Naive thymus-derived CD4-positive, alpha-beta T cell (primary cell): ENCODE data around the gene ZNF532. TPM values are rescaled to one million over a fixed set of nuclear protein-coding genes. Genes with fewer than 3 reads are reported as not detected.

Source experiments
- ATAC-seq: fragments of 150-1000 bp; cut with Tn5 transposase; 2 replicates; pipeline ENCODE4 v1.10.0; 2021; ENCODE audit warnings: mild to moderate bottlenecking, moderate library complexity
- CTCF ChIA-PET: fragments of 350-600 bp; sonication (Branson Sonifier 250); formaldehyde crosslinking; loops from one replicate; lab custom pipeline; 2021; ENCODE audit warnings: antibody characterized with exemption; lab: Charles Lee
- POLR2A ChIA-PET: fragments of 350-600 bp; sonication (Branson Sonifier 250); formaldehyde crosslinking; loops from one replicate; lab custom pipeline; 2021; ENCODE audit warnings: antibody characterized with exemption, inconsistent platforms; lab: Charles Lee
- DNase-seq, 9 donors: peaks; one replicate each; pipeline versions ENCODE4 v3.0.0 to v3.0.0-alpha.2; 2020 to 2022; ENCODE audit warnings: mixed read lengths in 1 of 9
- H3K27ac ChIP-seq: one replicate; pipeline ENCODE4 v1.7.0; 2013; ENCODE audit warnings: mild to moderate bottlenecking, low read depth, low read length, moderate library complexity
- H3K27me3 ChIP-seq, 2 donors: one replicate each; pipeline ENCODE4 v1.7.0; 2013; ENCODE audit warnings: low read length in 2 of 2, mild to moderate bottlenecking in 2 of 2, moderate library complexity in 2 of 2; ENCODE audit not compliant: control insufficient read depth in 2 of 2, insufficient read depth in 2 of 2
- H3K36me3 ChIP-seq, 3 experiments: 1 replicate in 2 of 3; 2 replicates in 1 of 3; pipeline ENCODE4 v1.7.0; 2013; ENCODE audit warnings: low read length in 3 of 3, mild to moderate bottlenecking in 3 of 3, moderate library complexity in 1 of 3; ENCODE audit not compliant: insufficient read depth in 3 of 3, control insufficient read depth in 2 of 3
- H3K4me1 ChIP-seq, 2 donors: one replicate each; pipeline ENCODE4 v1.7.0; 2013; ENCODE audit warnings: low read length in 2 of 2, mild to moderate bottlenecking in 2 of 2, moderate library complexity in 1 of 2; ENCODE audit not compliant: control insufficient read depth in 2 of 2, insufficient read depth in 2 of 2
- H3K4me3 ChIP-seq: 2 replicates; pipeline ENCODE4 v1.7.0; 2013; ENCODE audit warnings: mild to moderate bottlenecking, low read length
- H3K9me3 ChIP-seq, 3 experiments: 1 replicate in 2 of 3; 2 replicates in 1 of 3; pipeline ENCODE4 v1.7.0; 2013; ENCODE audit warnings: low read length in 3 of 3; ENCODE audit not compliant: control insufficient read depth in 2 of 3
- H3K27ac Mint-ChIP-seq, 9 donors: one replicate each; pipeline ENCODE4 v1.8.0; 2020 to 2022; ENCODE audit warnings: mixed read lengths in 9 of 9, mild to moderate bottlenecking in 8 of 9, moderate library complexity in 5 of 9, inconsistent platforms in 2 of 9
- H3K27me3 Mint-ChIP-seq, 5 donors: one replicate each; pipeline ENCODE4 v1.8.0; 2021 to 2022; ENCODE audit warnings: mixed read lengths in 5 of 5, mild to moderate bottlenecking in 1 of 5
- H3K36me3 Mint-ChIP-seq, 5 donors: one replicate each; pipeline ENCODE4 v1.8.0; 2020 to 2022; ENCODE audit warnings: mixed read lengths in 5 of 5, mild to moderate bottlenecking in 3 of 5, inconsistent platforms in 1 of 5
- H3K4me1 Mint-ChIP-seq, 7 donors: one replicate each; pipeline ENCODE4 v1.8.0; 2020 to 2022; ENCODE audit warnings: mixed read lengths in 7 of 7, mild to moderate bottlenecking in 3 of 7, inconsistent platforms in 1 of 7
- H3K4me3 Mint-ChIP-seq, 10 donors: one replicate each; pipeline ENCODE4 v1.8.0; 2020 to 2022; ENCODE audit warnings: mild to moderate bottlenecking in 10 of 10, mixed read lengths in 10 of 10, moderate library complexity in 6 of 10, inconsistent platforms in 2 of 10
- H3K9me3 Mint-ChIP-seq, 11 donors: one replicate each; pipeline ENCODE4 v1.8.0; 2020 to 2022; ENCODE audit warnings: mixed read lengths in 11 of 11, mild to moderate bottlenecking in 4 of 11, inconsistent platforms in 1 of 11, moderate library complexity in 1 of 11
- intact Hi-C, 2 donors: fragments of 100-400 bp; cut with micrococcal nuclease; formaldehyde crosslinking; loops; one replicate each; pipeline ENCODE4 v1.15.1; 2023
- polyA plus RNA-seq, 2 donors: library from polyadenylated mRNA; unstranded; fragments of 300-500 nt; fragmentation: Illumina TruSeq; gene quantifications; one replicate each; pipeline ENCODE4 v1.2.3, GENCODE V29; 2021
- total RNA-seq, 6 experiments: library from RNA in 5 of 6; stranded (reverse) in 5 of 6; gene quantifications; 1 replicate in 5 of 6; 2 replicates in 1 of 6; pipeline ENCODE4 v1.2.3 and lab custom pipeline; 2021 to 2026

ZNF532 gene
- total and polyA plus RNA-seq, 7 experiments from 2014 or later, result 0.28 to 15.7 (median 13.3) TPM; not detected in 1

GRCh38 chr18:58924473-58924872 lies 59.8 kb downstream of the ZNF532 start:
- Mint-ChIP-seq H3K9me3 (peaks cover 0 to 19% (median 5%) of the 10 kb centered on the region in 11 donors), H3K4me1 (peaks cover 0 to 6% (median 0%) of the 10 kb centered on the region in 7 donors), H3K36me3 (peaks cover 0 to 5% (median 0%) of the 10 kb centered on the region in 5 donors), H3K27me3 (peaks cover 13 to 32% (median 21%) of the 10 kb centered on the region in 5 donors), H3K4me3 (no peak overlapping the region), H3K27ac (no peak overlapping the region)
- no peaks in the 10 kb centered on the region for H3K36me3 ChIP-seq
- POLR2A ChIA-PET, result no interaction called here
- H3K4me3 ChIP-seq, result no peak overlapping the region
- H3K27me3 ChIP-seq, result no peaks in the 10 kb centered on the region
- CTCF ChIA-PET, result no interaction called here
- intact Hi-C loops, result no loop called here
- ATAC-seq (no peak), DNase-seq (no peak)
- H3K4me1 ChIP-seq, result no peaks in the 10 kb centered on the region
- no peak overlapping the region for H3K27ac ChIP-seq
- no peaks in the 10 kb centered on the region for H3K9me3 ChIP-seq

- intact Hi-C loops, result no loop called here
Observed at GRCh38 chr18:58927659-58928058, 63.0 kb downstream of the ZNF532 start.

GRCh38 chr18:58928386-58928785 lies 63.7 kb downstream of the ZNF532 start:
- no peak overlapping the region for H3K4me3 Mint-ChIP-seq
- peaks cover 0 to 3% (median 0%) of the 10 kb centered on the region in 5 donors for H3K36me3 Mint-ChIP-seq
- H3K27me3 Mint-ChIP-seq, result peaks cover 13 to 37% (median 24%) of the 10 kb centered on the region in 5 donors
- H3K4me3 ChIP-seq, result no peak overlapping the region
- H3K36me3 ChIP-seq, result no peaks in the 10 kb centered on the region
- peaks cover 0 to 6% (median 0%) of the 10 kb centered on the region in 7 donors for H3K4me1 Mint-ChIP-seq
- no peaks in the 10 kb centered on the region for H3K27me3 ChIP-seq
- CTCF ChIA-PET, result no interaction called here
- H3K27ac Mint-ChIP-seq, result no peak overlapping the region
- no peaks in the 10 kb centered on the region for H3K9me3 ChIP-seq
- no peaks in the 10 kb centered on the region for H3K4me1 ChIP-seq
- H3K27ac ChIP-seq, result no peak overlapping the region
- ATAC-seq (no peak), DNase-seq (no peak)
- POLR2A ChIA-PET, result no interaction called here
- intact Hi-C loops, result no loop called here
- H3K9me3 Mint-ChIP-seq, result peaks cover 0 to 17% (median 5%) of the 10 kb centered on the region in 11 donors

More at GRCh38 chr18:58927659-58928058, 63.0 kb downstream of the ZNF532 start:
- POLR2A ChIA-PET, result no interaction called here
- DNase-seq (no peak), ATAC-seq (no peak)
- H3K27me3 Mint-ChIP-seq, result peaks cover 13 to 37% (median 24%) of the 10 kb centered on the region in 5 donors
- no peak overlapping the region for H3K4me3 Mint-ChIP-seq
- no peak overlapping the region for H3K27ac Mint-ChIP-seq
- H3K36me3 Mint-ChIP-seq, result peaks cover 0 to 3% (median 0%) of the 10 kb centered on the region in 5 donors
- Histone ChIP-seq H3K4me1 (no peaks in the 10 kb centered on the region), H3K9me3 (no peaks in the 10 kb centered on the region), H3K27me3 (no peaks in the 10 kb centered on the region), H3K27ac (no peak overlapping the region), H3K4me3 (no peak overlapping the region), H3K36me3 (no peaks in the 10 kb centered on the region)
- CTCF ChIA-PET, result no interaction called here
- H3K4me1 Mint-ChIP-seq, result peaks cover 0 to 6% (median 0%) of the 10 kb centered on the region in 7 donors
- peaks cover 0 to 19% (median 5%) of the 10 kb centered on the region in 11 donors for H3K9me3 Mint-ChIP-seq

GRCh38 chr18:58929206-58929605 lies 64.5 kb downstream of the ZNF532 start:
- ChIA-PET POLR2A (no interaction called here), CTCF (no interaction called here)
- Mint-ChIP-seq H3K9me3 (peaks cover 0 to 16% (median 5%) of the 10 kb centered on the region in 11 donors), H3K4me1 (peaks cover 0 to 6% (median 0%) of the 10 kb centered on the region in 7 donors), H3K27ac (no peak overlapping the region), H3K27me3 (peaks cover 14 to 41% (median 26%) of the 10 kb centered on the region in 5 donors), H3K36me3 (peaks cover 0 to 3% (median 0%) of the 10 kb centered on the region in 5 donors), H3K4me3 (no peak overlapping the region)
- DNase-seq (no peak), ATAC-seq (no peak)
- no peaks in the 10 kb centered on the region for H3K27me3 ChIP-seq
- H3K27ac ChIP-seq, result no peak overlapping the region
- H3K4me3 ChIP-seq, result no peak overlapping the region
- no peaks in the 10 kb centered on the region for H3K4me1 ChIP-seq
- H3K36me3 ChIP-seq, result no peaks in the 10 kb centered on the region
- intact Hi-C loops, result no loop called here
- H3K9me3 ChIP-seq, result no peaks in the 10 kb centered on the region

- Mint-ChIP-seq H3K9me3 (peaks cover 0 to 3% (median 0%) of the 10 kb centered on the region in 11 donors), H3K4me1 (no peaks in the 10 kb centered on the region), H3K27ac (no peak overlapping the region), H3K4me3 (no peak overlapping the region), H3K27me3 (peaks cover 12 to 42% (median 15%) of the 10 kb centered on the region in 5 donors), H3K36me3 (peaks cover 0 to 7% (median 0%) of the 10 kb centered on the region in 5 donors)
- ChIA-PET CTCF (no interaction called here), POLR2A (no interaction called here)
- no peak for ATAC-seq
- H3K9me3 ChIP-seq, result no peaks in the 10 kb centered on the region
- H3K4me3 ChIP-seq, result no peak overlapping the region
- H3K36me3 ChIP-seq, result no peaks in the 10 kb centered on the region
- no peak for DNase-seq
- no peak overlapping the region for H3K27ac ChIP-seq
- no peaks in the 10 kb centered on the region for H3K27me3 ChIP-seq
- H3K4me1 ChIP-seq, result no peaks in the 10 kb centered on the region
- intact Hi-C loops, result no loop called here
Observed at GRCh38 chr18:58934356-58934755, 69.7 kb downstream of the ZNF532 start.

- ChIA-PET CTCF (no interaction called here), POLR2A (no interaction called here)
- H3K4me3 Mint-ChIP-seq, result no peak overlapping the region
- ATAC-seq, result no peak
- peaks cover 12 to 38% (median 15%) of the 10 kb centered on the region in 5 donors for H3K27me3 Mint-ChIP-seq
- no peak overlapping the region for H3K27ac ChIP-seq
- no peaks in the 10 kb centered on the region for H3K9me3 ChIP-seq
- intact Hi-C loops, result no loop called here
- no peak overlapping the region for H3K27ac Mint-ChIP-seq
- no peak overlapping the region for H3K4me3 ChIP-seq
- H3K27me3 ChIP-seq, result no peaks in the 10 kb centered on the region
- no peak for DNase-seq
- H3K36me3 ChIP-seq, result no peaks in the 10 kb centered on the region
- peaks cover 0 to 7% (median 0%) of the 10 kb centered on the region in 5 donors for H3K36me3 Mint-ChIP-seq
- H3K4me1 ChIP-seq, result no peaks in the 10 kb centered on the region
- H3K9me3 Mint-ChIP-seq, result peaks cover 0 to 3% (median 0%) of the 10 kb centered on the region in 11 donors
- H3K4me1 Mint-ChIP-seq, result no peaks in the 10 kb centered on the region
Observed at GRCh38 chr18:58934933-58935577, 70.4 kb downstream of the ZNF532 start.
